GM21447 (cell line): ENCODE results near the gene KRTAP10-11.
"Not testable (repeated sequence)": the region's sequence is repeated elsewhere in the genome, so short reads cannot be mapped to it uniquely, and the experiment has no call there.

Source experiments
- ATAC-seq: cut with Tn5 transposase; IDR thresholded peaks from one replicate; pipeline ENCODE4 v1.9.1; 2021; ENCODE audit not compliant: unreplicated experiment

Gene KRTAP10-11

DNA sequence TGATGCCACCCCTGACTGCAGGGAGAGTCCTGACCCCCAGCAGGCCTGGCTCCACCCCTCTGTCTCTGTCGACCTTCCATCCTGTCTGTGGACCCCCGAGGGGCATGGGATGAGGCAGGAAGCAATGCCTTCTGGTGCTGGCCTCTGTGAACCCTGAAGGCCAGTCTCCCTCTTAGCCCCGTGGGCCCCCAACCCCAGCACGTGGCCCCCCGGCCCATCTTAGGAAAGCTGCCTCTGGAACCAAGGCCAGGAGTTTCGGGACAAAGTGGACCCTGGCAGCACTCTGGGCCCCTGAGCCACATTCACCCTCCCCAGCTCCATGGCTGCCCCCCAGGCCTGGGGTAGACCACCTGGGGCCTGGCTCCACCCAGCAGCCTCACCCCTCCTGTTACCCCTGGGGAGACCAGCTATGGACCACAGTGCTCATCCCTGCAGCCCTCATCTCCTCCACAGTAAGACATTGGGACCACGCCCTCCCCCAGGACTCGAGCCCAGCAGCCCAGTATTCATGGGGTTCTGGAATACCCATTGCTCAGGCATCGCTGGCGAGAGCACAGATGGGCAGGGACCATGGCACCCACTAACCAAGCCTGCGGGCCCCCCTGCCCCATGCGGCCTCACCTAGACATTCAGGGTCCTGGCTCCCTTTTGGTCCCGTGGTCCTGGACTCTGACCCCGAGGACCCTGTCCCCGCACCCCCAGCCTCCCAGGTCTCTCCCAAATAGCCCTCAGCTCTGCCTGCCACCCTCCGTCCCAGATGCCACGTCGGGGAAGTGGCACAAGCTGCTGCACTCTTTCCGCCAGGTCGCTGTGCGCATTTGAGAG is 7.5 kb upstream of the KRTAP10-11 start:
- ATAC-seq, result not testable (repeated sequence)

DNA sequence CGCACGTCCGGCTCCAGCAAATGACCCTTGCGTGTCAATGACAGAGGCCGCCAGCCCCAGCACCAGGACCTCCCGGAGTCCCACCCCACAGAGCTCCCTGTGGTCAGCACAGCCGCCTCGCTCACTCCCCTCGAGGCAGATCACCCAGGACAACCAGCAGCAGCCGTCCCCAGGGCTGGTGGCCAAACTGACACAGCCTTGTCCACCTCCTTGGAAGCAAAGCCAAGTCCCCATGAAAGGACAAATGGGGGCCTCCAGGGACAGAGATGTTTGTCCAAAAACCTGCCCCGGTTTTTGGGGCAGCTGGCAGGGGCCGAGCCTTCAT is 6.9 kb upstream of the KRTAP10-11 start:
- ATAC-seq, result no peak

DNA sequence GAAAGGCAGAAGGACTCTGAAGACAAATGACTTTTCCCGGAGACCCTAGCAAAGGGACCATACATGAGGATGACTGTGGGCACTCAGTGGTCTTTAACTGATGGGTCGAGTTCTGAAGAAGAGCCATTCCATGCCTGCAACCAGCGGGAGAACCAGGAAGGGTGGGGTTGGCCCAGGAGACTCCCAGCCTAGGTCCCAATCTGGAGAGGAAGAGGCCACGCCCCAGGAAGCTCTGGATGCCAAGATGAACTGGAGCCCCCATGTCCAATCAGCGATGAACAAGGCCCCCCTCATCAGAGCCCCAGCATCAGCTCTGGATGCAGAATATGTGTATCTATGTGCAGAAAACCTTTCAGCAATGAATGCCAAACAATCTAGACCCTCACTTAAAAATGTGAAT is 5.5 kb upstream of the KRTAP10-11 start:
- no peak for ATAC-seq

DNA sequence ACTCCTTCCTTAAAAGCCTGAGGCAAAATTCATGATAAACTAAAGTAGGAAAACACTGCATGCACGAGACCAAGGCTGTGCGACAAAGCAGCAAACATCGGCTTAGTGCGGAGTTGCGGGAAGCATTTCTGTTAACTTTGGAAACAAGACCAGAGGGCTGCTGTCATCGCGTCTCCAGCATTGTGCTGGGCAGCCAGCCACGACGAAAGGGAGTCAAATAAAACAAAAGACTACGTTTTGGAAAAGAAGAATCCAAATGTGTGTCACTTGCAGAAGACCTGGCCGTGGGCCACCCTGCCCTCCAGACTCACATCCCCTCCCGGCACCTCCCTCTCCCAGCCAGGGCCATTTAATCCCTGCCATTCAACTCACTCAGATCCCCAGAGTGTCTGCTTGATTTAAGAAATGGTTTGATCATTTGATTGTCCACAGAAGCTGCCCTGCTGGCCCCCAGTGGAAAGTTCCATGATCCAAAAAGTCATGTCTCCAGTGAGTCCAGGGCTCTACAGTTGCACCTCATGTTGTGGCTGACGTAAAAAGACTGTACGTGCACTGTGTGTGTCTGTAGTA is 2.4 kb upstream of the KRTAP10-11 start:
- ATAC-seq, result no peak

DNA sequence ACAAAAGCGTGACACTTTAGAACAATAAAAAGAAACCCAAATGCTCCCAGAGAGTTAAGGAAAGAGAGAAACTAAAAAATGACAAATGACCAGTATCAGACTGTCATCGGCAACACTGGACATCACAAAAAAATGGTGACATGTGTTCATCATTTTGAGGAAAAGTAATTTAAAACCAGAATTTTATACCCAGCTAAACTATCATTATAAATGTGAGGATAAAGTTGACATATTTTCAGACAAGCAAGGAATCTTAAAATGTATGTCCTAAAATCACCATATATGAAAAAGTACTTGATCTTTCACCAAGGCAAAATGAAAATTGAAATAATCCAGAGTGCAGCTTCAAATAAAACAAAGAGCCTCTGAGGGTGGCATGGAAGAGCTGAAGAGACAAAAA is 1.3 kb upstream of the KRTAP10-11 start:
- ATAC-seq, result no peak

DNA sequence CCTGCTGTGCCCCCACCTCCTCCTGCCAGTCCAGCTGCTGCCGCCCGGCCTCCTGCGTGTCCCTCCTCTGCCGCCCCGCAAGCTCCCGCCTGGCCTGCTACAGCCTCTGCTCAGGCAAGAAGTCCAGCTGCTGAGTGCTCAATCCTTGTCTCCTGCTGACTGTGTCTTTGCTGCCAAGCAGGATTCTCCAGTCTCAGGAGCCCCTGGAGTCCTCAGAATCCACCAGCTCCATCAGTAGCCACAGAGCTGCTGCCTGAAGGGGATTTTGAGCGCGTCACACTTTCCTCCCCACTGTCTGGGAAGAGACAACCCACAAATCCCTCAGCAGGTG is 973 bp downstream of the KRTAP10-11 start:
- ATAC-seq, result no peak

DNA sequence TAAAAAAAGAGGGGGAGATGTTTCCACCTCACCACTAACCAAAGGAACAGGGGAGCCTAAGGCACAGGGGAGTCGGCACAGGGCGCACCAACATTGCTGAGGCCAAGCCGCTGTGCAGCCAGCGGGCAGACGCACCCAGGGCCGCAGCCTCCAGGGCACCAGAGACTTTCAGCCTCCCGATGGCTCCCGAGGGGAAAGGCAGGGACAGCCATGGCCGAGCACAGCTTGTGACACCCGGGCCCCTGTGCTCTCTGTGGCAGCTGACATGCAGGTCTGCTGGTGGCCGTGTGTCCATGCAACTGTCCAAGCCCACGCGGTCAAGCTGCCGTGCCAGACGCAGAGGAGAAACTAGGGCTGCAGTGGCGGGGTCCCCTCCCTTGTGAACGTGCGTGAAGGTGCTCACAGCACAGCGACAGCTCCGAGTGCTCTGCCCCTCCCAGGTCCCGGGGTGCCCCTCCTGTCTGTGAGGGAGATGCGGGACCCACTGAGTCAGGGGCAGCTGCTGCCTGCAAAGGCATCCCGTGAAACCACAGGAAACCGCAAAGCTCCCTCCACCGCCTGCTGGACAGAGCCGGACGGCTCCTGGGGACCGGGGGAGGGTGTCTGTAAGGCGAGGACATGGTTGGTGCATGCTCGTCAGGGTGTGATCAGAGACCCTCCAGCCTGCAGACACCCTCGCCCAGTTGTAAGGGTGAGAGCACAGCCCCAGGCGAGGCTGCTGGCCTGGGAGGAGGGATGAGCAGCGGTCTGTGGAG is 2.5 kb downstream of the KRTAP10-11 start:
- ATAC-seq, result no peak

DNA sequence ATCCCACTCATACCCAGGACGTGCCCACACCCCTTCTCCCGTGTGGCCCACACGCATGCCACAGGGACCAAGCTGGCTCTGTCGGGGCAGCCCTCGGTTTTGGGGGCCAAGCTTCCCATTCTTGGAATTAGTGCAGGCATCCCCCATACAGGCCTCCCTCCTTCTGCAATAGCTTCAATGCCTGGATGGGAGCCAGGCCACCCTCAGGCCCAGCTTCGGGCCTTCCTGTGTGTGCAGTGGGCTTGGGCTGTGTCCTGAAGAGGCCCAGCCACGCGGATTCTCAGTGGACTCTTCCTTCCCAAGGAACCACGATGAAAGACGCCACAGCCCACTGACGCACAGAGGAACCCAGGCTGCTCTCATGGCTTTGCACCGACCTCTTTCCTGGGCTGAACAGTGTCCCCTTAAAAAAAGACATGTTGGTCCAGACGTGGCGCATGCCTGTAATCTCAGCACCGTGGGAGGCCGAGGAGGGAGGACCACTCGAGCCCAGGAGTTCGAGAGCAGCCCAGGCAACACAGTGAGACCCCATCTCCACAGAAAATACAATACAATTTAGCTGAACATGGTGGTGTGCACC is 3.4 kb downstream of the KRTAP10-11 start:
- no peak for ATAC-seq

DNA sequence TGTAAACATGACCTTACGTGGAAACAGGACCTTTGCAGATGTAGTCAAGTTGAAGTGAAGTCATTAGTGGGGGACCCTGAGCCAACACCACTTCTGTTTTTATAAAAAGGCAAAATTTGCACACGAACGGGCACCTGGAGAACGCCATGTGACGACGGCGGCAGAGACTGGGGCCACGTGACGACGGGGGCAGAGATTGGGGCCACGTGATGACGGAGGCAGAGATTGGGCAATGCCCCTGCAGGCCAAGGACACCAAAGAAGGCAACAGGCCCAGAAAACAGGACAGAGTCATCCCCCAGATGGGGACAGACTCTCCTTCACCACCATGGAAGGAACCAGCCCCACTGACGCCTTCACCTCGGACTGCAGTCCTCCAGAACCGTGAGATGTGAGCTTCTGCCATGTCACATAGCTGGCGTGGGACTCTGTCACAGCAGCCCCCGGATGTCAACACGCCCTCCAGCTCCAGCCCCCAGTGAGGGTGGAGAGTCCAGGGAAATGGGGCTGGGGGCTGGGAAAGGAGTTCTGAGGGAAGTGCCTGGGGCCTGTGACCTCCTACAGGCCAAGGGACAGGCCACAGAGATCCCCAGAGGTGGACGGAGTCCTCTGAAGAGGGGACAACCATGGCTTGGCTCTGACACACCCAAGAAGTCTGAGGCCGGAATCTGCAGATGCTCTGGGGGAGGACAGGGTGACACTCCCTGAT is 4.2 kb downstream of the KRTAP10-11 start:
- ATAC-seq, result no peak

DNA sequence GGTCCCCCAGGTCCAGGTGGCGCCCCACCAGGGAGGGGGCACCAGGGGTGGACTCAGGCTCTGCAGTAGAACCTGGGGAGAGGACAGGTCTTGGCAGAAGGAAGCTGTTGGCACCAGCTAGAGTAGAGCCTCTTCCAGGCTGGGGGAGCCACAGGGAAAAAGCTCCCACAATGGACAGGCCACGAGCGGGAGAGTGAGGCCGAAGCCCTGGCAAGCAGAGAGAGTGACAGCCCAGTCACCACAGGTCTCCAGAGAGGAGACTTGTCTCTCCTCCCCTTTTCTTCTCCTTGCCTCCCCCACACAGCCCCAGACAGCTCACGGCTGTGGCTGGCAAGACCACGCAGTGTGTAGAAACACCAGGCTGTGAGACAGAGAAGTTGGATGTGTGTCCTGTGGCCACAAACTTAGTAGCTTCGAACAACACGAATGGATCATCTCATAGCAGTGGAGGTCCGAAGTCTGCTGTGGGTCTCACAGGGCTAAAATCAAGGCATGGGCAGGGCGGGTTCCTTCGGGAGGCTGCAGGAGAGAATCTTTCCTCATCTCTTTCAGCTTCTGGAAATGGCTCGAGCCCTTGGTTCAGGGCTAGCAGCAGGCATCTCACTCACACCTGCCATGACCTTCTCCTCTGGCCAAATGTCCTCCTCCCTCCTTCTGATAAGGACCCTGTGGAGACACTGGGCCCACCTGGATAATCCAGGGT is 4.9 kb downstream of the KRTAP10-11 start:
- ATAC-seq, result no peak

DNA sequence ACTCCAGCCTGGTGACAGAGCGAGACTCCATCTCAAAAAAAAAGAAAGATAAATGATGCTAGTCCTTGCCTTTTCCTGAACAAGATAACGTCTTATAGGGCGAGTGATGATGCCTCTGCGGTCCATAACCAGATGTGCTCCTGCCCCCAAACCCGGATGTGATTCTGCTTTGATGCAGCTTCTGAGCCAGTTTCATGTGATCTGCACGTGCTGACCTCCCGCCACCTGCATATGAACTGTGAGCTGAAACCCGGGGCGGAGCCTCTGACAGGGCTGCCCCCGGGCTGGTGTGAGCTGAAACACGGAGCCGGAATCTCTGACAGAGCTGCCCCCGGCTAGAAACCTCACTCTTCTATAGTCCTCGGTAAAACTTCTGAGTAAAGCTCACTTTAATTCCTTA is 6.9 kb downstream of the KRTAP10-11 start:
- no peak for ATAC-seq

DNA sequence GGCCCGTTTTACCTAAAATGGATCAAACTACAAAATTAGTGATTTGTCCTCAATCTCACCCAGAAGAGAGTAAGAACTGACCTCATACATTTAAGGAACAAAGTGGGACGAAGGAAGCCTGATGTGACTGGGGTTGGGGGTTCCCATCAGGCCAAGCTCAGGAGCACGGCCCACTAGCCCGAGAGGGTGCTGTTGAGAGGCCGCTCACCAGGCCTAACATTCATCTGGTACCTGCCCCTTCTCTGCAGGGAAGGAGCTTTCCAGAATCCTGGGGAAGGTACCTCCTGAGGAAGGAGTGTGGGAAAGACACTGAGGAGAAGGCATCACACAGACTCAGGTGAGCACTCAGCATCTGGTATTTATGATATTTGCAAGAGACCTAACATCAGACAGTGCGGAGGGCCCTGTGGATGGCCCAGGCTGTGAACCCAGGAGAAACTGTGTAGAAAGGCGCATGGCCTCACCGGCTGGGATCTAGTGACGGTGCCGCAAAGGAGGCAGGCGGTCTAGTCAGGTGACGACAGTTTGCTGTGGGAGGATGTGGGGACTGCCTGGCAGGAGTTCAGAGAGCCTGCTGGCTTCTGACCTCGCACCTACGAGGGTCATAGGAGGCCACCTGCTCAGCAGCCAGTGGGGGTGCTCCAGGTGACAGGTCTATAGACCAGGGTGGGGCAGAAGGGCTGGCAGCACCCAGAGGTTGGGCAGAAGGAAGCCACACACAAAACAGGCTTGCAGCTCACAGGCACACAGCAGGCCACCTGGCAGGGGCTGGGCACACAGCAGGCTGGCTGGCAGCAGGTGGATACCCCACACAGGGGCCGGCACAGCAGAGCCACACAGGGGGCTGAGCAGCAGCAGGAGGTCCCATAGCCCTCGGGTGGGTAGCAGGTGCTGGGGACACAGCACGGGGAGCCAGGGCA is 7.7 kb downstream of the KRTAP10-11 start:
- ATAC-seq, result no peak

DNA sequence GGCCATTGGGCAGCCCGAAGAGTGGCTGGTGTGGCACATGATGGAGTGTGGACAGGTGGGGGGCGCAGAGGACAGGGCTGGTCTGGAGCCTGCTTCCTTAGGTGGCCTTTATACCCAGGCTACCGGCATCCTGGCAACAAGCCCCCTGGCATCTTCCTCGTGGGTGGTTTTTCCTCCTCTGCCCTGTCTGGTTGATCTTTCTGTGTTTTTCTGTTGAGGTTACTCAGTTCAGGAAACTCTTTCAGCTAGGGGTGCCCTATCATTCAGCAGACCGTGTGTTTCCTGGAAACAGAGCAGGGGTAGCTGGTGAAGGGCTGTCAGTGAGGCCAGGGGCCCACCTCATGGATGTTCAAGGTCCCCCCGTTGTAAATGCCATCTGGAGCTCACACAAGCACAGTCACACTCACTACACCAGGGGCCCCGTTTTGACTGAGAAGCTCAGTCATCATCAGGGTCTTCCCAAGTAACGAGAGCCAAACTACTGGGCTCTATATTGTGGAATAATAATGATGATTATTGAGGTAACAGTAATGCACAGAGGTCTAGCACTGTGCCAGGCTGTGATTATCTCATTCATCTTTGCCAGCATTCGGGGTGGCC is 8.5 kb downstream of the KRTAP10-11 start, which contains the start of gene KRTAP12-4:
TSS of gene KRTAP12-4 (minus strand) at position 84 of the 600 bp plus-strand sequence. CDS start at position 39, 45 bp downstream.
- ATAC-seq, result no peak

DNA sequence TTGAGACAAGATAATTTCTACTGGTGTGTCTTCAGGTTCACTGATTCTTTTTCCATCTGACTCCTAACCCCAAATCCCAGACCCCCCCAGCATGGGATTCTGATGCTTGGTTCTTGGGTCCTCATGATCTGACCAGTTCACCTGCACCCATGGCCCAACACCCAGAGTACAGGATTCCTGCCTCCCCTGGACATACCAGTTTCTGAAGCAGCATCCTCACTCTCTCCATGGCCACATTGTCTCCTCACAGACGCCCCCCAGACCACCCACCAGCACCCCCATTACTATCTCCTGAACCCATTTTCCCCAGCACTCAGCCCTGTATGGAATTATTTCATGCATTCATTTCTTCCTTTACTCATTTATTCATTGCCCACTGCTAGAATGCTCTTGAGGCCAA is 10.7 kb downstream of the KRTAP10-11 start:
- ATAC-seq, result no peak

DNA sequence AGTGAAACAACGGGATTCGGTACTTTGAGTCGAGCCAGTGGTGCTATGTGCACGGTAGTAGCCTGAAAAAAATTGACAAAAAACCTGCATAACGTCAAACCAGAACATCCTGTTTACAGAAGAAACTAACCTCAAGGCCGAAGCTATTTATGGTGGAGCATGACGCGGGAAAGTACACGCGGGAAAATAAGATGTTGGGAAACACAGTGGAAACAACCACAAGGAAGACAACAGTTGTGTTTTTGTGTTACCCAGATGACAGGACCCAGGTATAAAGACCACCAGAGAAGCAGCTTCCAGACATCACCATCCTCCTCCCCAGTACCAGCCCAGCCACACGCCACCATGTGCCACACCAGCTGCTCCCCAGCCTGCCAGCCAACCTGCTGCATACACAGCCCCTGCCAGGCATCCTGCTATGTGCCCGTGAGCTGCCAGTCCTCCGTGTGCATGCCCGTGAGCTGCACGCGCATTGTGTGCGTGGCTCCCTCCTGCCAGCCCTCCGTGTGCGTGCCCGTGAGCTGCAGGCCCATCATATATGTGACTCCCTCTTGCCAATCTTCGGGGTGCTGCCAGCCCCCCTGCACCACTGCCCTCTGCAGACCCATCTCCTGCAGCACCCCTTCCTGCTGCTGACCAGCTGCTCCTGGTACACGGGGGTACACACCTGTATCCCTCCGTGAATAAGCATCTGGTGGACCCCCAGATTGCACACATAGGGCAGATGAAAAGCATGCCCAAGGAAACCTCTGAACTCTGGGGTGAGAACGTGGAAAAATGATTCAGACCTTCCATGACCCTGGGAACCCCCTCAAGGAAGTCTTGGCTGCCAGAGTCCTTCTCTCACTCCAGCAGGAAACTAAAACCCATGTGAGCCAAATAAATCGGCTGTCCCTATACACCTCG is 11.7 kb downstream of the KRTAP10-11 start, which contains the start of gene KRTAP12-3:
TSS of gene KRTAP12-3 (plus strand) at position 298 of the 906 bp plus-strand sequence. CDS start at position 346, 48 bp downstream.
- no peak for ATAC-seq

DNA sequence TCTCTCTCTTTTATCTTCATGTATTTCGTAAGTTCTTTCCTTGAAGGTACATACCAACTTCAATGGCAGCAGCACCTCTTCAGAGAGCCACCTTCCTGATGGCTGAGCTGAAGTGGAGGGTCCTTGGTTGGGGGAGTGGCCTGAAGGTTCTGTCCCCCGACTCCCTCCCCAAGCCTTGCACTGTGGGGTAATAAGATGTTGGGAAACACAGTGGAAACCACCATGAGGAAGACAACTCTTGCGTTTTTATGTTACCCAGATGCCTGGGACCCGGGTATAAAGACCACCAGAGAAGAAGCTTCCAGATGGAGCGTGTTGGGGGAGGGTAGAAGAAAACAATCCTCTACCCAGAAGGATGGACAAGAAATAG is 12.3 kb downstream of the KRTAP10-11 start:
- no peak for ATAC-seq

DNA sequence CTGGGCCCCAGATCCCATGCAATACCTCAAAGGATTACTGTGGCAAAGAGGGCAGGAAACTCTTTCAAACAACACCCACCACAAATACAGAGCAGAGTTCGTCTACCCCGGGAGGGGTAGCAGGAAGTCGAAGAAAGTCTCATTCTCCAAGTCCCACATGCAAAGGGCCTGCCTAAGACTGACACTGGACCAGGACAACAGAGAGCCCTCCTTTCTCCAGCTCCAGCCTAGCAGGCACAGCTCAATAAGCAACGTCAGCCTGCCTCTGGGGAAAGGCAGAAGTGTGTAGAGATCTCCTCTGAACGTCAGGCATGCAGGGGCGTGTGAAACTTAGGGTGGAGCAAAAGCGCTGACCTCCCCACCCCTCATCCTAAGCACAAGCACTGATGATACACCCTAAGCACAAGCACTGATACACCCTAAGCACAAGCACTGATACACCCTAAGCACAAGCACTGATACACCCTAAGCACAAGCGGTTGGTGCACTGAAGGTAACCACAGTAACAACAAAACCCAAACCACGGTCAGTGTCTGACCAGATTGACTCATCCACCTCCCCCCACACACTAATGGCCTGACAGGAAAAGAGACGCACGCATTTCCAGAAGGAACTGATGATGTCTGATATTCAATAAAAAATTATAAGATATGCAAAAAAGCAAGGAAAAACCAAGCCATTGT is 12.8 kb downstream of the KRTAP10-11 start:
- no peak for ATAC-seq
